ENCODE measurements around the gene DOK3.

DOK3 gene

DNA sequence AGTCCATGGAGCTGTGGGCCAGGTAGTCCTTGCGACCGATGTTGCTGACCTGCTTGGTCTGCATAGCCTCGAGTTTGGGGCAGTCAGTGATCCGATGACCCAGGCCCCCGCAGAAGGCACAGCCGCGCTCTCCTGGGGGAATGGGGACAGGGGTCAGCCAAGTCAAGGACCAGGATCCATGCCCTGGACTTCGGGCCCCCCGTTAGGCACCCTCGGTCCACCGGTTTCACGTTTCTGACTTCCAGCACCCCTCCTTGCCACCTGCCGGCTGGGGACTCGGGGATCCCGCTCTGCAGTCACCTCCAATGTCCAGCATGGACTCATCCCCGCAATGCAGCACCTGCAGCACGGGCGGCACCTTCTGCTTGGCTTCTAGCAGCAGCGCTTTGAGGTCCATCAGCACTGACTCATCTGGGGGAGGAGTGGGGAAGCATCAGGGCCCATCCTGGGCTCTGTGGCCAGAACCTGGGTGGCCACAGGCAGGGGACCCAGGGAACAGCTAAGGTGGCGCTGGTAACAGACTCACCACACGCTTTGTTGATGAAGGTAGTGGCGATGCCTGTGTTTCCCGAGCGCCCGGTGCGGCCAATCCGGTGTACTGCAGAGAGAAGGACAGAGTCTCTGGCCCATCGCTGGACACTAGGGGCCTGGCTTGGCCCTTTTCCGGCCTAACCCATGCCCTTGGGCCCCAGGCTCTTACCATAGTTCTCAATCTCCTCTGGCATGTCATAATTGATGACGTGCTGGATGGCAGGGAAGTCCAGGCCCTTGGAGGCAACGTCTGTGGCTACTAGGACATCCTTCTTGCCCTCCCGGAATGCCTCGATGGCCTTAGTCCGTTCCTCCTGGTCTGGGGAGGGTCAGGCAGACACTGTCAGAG lies 2.4 kb upstream of the DOK3 start:
- no peak for FAIRE-seq

DNA sequence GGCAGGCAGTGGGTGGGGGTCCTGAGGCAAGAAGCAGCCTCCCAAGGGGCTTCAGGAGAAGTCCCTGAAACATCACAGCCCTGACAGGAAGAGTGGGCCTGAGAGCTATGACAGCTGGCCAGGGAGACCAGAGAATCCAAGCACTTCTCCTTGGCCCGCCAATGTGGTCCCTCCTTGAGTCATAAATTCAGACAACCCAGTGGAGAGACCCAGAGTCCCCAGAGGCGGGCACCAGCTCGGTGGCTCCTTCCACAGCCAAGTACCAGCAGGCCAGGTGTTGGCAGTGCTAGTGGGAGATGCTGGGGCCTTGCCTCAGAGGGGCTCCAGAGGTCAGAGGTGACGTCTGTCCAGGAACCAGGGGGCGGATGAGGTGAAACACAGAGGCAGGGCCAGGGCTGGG lies 1.6 kb upstream of the DOK3 start:
- no peak for FAIRE-seq

DNA sequence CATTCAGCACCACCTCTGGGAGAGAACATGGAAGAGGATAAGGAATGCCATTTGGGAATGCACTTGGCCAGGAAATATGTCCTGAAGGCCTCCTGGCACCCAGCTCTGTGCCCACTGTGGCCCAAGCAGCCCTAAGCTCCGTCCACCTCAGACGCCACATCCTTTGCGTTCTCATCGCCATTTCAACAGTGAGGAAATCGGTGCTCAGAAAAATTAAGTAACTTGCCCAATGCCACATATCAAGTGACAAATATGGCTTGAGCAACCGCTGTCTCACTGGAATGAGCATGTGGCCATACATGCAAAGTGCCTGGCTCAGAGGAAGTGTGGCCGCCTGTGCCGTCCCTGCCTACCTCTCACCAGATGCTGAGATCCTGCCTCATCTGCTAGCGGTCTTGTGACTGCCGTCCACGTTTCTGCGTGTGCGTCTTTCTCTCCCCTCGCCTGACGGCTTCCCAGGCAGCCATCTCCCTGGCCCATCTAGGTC lies 984 bp upstream of the DOK3 start:
- no peak for FAIRE-seq

DNA sequence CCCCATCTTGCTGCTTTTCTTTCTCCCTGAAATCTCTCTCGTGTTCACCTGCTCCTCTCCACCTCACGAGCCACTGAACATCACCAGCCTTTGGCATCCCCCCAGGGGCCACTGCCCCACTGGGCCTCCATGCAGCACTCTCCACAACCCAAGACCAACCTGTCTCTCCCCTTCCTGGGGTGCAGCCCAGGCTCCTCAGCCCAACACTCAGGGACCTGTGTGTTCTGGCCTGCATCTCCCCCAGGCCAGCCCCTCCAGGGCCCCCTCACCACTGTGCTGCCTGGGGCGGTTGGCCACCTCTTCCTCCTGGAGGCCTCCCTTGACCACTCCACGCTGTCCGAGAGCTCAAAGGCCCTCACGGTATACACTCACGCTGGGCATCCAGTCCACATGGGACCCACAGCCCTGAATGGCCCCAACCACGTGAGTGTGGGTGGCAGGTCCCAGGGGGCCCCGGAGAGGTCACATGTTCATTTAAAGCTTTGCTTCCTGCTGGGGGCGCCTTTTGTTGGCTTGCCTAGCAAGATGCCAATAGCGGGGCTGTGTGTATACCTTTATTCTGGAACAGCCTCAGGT lies 453 bp upstream of the DOK3 start:
- no peak for FAIRE-seq

DNA sequence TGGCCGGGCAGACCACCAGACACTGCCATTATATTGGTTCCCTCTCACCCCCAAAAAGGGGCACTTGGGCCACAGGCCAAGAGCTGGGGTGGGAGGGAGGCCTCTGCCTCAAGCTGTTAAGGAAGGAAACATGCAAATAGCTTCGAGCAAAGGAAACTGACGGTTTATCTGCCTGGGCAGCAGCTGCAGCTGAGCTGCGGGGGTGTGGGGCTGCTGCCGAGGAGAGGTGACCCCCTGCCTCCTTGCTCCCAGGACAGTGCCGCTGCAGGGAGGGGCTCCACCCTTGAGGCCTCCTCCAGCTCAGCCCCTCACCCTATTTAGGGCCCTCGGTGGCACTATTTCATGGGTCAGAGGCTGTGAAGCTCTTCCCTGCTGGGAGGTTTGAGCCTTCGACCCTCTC lies 789 bp downstream of the DOK3 start:
- no peak for FAIRE-seq

DNA sequence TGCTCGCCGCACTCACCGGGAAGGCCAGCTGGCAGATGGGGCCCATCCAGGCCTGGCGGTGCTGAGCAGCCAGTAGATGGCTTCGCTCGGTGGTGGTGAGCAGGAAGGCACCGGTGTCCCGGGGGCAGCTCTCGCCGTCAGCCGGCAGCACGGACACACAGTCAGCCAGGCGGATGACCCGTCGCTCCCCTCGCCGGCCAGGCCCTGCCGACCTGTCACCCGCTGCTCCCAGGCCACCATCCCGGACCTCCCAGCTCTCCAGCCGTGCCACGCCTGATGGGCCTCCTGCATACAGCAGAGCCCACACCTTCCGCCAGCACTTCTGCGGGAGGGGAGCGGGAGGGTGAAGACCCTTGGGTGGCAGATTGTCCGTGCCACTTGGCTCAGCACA lies 1.4 kb downstream of the DOK3 start:
- FAIRE-seq: no peak

DNA sequence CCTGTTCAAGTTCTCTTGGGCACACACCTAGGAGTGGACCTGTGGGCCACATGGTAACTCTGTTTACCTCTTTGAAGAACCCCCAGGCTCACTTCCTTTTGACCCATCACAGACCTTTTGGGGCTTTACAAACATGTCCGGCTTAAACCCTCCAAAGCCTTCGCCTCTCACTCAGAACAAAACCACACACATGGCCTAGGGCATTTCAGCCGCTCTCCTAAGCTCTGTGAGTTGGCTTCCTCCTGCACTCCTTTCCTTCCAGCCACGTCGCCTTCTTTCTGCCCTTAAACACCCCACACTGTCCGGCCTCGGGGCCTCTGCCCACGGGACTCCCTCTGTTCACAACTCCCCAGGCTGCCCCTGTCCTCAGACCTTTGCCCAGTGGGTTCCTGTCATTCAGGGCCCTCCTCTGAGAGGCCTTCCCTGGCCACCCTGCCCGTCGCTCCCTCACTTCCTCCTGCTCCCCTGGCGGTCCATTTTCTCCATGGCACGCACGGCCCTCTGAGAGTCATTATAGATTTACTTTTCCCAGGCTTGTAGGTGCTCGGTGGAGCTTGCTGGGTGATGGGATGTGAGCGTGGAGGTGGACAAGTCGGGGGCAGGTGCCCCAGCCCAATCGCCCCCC lies 1.9 kb downstream of the DOK3 start:
- no peak for FAIRE-seq

DNA sequence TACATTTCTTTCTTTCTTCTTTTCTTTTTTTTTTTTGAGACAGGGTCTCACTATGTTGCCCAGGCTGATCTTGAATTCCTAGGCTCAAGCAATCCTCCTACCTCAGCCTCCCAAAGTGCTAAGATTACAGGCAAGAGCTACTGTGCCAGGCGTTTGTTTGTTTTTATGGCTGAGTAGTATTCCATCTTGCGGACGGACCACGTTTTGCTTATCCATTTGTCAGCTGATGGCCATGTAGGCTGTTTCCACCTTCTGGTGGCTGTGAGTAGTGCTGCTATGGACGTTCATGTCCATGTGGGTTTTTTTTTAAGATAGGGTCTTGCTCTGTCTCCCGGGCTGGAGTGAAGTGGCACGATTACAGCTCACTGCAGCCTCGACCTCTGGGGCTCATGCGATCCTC lies 2.5 kb downstream of the DOK3 start:
- no peak for FAIRE-seq

DNA sequence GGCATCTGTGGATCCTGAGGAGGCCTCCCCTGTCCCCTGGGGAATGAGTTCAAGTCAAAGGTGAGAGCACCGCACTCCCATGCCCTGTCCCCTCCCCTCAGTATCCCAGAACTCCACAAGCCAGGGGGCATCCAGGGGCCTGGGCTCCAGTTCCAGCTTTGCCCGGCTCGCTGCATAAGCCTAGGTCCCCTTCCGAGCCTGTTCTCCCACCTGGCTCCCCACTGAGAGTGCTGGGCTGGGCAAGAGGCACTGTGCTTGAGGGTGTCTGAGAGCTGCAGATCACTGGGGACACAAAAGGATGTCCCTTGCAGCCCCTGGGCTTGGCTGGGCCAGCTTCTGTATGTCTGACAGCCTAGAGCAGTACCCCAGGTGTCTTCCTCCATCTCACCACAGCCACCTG lies 4.6 kb downstream of the DOK3 start:
- FAIRE-seq: no peak

DNA sequence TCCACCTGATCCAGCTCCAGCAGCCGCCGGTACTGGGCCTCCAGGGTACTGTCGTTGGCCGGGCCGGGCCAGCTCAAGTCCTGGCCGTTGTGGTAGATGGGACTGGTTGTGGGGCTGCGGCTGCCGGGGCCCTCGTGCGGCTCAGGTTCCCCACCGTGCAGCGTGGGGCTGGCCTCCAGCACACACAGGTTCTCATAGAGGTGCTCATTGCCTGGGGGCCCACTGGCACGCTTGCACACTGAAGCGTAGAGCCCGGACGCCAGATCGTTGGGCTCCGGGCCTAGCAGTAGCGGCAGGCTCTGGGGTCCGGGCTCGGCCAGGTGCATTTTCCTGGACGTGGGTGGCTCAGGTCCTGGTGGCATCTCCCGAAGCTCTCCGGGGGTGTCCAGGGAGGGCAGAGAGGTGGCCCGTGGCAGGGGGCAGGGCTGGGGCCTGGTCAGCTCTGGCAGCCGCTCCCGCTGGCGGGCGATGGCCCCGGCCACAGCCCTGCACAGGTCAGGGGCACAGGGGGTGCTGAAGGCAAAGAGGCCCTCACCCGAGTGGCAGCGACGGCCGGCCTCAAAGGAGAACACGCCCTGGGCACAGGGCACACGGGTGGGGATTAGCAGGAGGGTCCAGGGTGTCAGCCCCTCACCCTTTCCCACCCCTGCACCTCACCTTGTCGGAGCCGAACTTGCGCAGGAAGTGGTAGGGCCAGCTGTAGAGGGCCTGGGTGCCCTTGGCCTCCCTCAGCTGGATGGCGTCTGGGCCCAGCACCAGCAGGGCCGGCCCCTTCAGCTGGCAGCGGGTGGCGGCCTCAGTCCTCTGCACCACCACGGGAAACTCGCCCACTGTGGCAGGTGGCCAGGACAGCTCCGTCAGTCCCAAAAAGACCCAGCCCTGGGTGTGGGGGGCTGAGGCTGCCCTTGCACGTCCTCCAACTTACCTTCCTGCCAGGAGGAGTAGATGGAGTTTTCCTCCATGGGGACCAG lies 5.3 kb downstream of the DOK3 start:
- FAIRE-seq: no peak

DNA sequence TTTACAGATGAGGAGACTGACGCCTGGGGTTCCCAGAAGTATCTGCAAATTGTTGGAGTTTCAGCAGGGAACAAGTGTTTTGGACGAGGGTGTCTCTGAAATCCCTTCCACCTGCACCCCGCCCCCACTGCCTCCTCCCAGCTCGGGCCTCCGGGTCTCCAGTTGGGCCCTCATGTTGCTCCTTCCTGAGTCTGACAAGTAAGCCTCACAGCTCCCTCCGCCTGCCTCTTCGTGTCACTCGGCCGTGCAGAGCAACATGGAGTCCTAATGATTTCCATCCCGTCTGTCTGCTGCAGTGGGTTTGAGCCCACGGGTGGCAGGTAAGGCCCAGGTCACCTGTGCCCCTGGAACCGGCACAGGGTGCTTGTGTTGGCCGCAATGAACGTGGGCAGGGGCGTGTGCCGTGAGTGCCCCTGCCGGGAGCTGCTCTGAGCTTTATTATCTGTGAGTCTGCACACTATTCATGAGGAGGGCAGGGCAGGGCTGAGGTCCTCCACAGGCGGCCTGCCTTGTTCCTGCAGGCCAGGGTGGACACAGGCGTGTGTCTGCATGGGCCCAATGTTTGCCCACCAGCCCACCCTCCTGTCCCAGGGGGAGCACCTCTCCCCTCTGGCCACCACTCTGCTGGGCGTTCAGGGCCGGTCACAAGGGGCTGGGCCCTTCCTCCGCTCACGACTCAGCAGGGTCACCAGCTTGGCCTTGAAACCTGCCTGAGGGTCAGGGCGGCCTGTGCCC lies 6.1 kb downstream of the DOK3 start:
- no peak for FAIRE-seq

DNA sequence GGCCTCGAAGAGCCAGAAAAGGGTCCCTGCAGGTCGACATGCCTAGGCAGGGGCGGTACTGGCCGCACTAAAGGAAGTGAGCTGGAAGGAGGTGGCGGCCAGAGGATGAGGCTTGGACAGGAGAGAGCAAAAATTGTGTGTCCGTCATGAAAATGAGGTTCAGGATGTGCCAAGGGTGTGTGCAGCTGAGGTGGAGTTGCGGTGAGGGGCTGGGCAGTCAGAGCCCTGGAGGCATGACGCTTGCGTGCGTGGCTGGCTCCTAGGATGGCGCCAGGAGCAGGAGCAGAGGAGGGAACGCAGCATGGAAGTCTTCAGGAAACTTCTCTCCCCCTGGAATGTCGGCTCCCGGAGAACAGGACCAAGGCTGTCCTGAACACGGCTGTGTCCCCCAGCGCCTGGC lies 6.7 kb downstream of the DOK3 start:
- FAIRE-seq: no peak

DNA sequence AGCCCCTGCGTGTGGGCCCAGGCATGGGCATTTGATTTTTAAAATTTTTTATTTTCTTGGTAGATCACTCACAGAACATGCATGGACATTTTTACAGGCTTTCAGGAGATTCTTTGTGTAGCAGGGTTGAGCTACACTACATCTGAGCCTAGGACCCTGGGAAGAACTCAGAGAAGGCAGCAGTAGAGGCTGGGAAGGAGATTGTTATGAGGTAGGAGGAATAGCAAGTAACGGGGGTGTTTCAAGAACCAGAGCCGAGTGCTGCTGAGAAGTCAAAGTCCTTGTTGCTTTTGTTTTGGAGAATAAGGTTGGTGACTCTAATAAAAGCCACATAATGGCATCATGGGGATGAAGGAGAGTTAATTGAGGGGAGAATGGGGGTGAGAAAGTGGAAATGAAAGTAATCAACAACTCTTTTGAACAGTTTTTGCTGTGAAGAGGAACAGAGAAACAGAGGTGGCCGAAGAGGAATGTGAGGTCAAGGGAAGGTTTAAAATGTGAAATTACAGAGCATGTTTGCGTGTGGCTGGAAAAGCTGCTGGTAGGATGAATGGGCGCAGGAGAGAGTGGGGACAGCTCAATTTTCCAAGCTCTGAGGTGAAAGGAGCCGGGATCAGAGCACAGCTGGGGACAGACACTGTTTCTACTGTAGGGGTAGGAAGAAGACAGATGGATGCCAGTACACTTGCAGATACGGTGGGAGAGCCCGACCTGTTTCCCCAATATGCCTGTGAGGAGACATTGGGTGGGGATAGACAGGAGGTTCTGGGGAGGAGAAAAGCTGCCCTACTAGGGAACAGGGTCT lies 7.5 kb downstream of the DOK3 start:
- no peak for FAIRE-seq

DNA sequence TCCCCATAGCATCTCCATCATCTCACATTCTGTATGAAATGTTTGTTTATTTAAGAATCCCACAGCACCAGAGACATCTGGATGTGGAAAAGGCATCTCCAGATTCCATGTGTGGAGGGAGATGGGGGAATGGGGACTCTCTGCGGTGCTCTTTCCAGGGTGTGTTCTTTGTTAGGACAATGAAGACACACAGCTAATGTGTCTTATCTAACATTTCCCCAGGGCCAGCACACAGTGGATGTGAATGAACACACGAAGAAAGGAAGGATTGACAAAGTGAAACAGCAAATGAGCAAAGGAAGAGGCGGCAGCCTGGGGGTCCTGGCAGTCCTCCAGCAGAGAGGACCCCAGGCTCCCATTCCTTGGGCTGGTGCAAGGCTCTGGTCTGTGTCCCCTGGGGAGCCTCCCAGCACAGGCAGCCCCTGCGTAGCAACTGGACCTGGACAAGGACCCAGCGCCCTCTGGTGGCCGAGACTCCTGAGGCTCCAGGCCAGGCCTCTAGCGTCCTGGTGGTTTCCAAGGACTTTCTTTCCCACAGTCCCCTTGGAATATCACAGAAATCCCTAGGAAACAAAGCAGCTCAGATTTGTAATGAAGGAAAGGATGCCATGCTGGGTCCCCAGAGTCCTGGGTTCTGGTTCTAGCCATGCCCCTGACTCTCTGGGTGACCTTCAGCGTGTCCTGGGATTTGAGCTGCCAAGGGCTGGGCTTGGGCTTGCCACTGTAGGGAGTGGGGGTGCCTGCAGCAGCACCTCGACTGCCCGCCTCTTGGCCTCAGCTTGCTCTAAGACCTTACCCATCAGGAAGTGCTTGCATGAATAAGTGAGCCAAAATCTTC lies 8.7 kb downstream of the DOK3 start:
- no peak for FAIRE-seq

DNA sequence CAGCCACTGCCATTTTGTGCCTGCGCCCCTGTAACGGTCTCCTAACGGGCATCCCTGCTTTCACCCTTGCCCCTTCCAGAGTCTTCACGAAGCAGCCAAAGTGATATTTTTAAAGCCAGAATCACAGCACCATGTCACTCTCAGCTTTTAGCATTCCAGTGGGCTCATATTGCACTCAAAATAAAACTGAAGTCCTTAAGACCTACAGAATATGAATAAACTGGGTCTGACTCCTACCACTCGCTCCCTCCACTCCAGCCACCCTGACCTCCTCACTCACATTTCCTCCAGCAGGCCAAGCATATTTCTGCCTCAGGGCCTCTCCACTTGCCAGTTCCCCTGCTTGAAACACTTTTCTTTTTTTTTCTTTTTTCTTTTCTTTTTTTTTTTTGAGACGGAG lies 9.8 kb downstream of the DOK3 start:
- FAIRE-seq: no peak

DNA sequence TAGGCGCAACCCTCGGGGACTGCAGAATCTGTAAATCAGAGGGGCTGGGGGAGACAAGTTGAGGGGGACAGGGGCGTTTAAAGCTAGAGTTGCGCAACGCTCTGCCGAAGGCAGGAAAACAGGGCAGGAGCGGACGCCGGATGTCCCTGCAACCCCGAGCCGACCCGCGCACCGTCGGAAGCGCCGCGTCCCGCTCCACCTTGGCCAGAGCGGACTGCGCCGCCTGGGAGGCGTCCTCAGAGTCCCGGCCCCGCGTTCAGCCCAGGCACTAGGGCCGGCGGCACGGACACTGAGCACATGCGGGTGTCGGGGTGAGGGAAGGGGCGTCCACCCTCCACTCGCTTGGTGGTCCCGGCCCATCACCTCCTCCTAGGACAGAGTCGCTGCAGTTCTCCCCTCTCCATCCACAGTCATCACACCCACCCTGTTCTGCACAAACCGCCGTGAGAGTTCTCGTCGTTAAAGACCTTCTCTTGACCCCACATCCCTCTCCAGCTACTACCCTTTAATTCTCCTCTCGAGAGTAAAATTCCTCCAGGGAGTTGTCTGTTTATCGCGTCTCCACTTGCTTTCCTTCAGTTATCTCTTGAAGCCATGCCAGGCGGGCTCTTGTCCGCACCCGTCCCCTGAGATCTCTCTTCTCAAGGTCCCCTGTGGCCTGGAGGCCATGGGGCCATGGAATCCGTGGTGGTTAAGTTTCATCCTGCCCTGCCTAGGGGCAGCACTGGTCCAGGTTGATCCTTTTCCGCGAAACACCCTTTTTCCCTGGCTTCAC lies 11.4 kb downstream of the DOK3 start:
- no peak for FAIRE-seq

DNA sequence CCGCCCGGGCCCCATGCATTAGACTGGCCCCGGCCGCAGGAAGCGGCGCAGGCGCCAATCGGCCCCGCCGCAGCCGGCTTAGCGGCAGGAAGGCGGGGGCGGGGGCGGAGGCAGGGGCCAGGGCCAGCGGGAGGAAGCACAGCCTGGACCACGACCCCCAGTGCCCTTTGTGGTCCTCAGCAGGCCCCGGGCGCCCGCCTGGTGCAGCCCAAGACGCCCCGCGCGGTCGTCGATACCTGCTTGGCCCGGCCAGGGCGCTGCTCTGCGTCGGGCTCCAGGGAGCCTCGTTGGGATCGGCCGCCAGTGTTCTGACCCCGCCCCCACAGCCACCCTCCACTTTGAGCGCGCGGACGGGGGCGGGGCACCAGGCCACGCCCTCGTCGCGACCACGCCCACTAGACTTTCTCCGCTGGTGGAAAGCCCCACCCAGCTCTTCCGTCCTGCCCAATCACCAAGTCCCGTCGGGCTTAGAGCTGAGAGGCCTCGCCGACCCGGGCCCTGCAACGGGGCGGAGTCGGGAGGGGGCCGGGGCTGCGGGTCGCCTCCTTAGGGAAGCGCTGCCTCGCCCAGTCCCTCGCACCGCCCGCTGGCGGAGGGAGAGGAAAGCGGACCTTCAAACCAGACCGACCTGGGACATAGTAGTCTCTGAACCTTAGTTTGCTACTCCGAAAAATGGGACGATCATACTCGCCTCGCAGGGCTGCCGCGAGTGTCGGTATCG lies 12.2 kb downstream of the DOK3 start, which contains the start of gene PDLIM7:
TSS of gene PDLIM7 (minus strand) at position 313 of the 721 bp plus-strand sequence. CDS start 1,092 bp downstream, outside the sequence.
- peak; percentile 68 for FAIRE-seq

DNA sequence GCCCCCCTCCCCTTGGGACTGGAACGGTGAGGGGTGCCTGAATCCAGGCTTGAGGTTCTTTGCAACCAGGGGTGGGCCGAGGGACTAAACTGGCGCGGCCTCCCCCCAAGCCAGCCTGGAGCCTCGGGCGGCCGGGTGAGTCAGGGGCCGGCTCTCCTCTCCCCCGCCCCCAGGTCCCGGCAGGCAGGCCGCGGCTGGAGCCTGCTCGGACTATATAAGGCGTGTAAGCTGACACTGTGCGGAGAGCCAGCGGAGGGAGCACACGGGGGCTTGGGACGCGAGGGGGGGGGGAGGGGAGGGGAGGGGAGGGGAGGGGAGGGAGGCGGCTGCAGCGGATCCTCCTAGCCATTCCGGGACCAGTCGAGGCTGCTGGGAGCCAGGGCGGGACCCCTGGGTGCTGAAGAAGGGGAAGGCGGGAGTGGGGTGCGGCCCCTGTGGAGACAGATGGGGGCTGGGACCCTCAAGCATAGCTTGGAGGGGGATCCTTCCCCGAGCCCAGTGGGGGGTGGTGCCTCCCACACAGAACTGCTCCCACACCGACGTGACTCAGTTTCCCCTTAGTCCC lies 12.8 kb downstream of the DOK3 start:
- FAIRE-seq: no peak

Data from TTC549 (cell line).